NT2/D1 (cell line): ENCODE measurements around the gene CCDC47.

Experiments used
- YY1 ChIP-seq: IDR thresholded peaks from 2 replicates; pipeline ENCODE4 v1.6.1; 2011; ENCODE audit not compliant: insufficient read length, insufficient read depth
- ZNF274 ChIP-seq: IDR thresholded peaks from 2 replicates; pipeline ENCODE4 v1.6.1; 2011; ENCODE audit warnings: mild to moderate bottlenecking, low read depth, low read length

DNA sequence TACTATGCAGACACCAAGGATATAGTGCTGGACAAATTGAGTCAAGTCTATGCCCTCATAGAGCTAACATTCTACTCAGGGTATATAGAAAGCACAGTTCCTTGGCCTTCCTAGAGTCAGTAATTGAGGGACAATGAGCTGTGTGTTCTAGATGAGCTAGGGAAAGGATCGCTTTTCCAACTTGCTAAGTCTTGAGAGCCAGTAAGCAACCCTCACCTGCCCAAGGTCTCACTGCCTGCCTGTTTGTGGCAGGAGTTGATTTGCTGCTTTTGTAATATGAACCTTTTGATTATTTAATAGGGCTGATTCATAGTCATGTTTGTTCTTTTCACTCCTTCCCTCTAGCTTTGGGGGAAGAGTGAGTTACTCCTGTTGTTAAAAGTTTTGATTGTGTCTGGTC is 7.1 kb upstream of the CCDC47 start:
- TF ChIP-seq ZNF274 = no peak
- no peak for TF ChIP-seq YY1
